MM.1S (cell line): ENCODE data around the gene PRKAR1B.

ENCODE experiments used
- DNase-seq: peaks from one replicate; pipeline ENCODE4 v3.0.0-alpha.2; 2015
- H2AFZ ChIP-seq: fragments of 300-600 bp; sonication (generic); 2 replicates; pipeline ENCODE4 v1.6.0; 2016; ENCODE audit warnings: antibody characterized with exemption, low read length
- H3F3A ChIP-seq: fragments of 300-600 bp; sonication (generic); 2 replicates; pipeline ENCODE4 v1.6.1; 2016; ENCODE audit warnings: mild to moderate bottlenecking, antibody characterized with exemption, low read length, moderate library complexity, mixed read lengths; ENCODE audit not compliant: insufficient read depth
- H3K27ac ChIP-seq: fragments of 300-600 bp; sonication (generic); 2 replicates; pipeline ENCODE4 v1.5.1; 2016; ENCODE audit warnings: mild to moderate bottlenecking, low read length
- H3K27me3 ChIP-seq: fragments of 300-600 bp; sonication (generic); replicated peaks from 2 replicates; pipeline ENCODE4 v1.6.0; 2016; ENCODE audit warnings: low read length; ENCODE audit not compliant: insufficient read depth
- H3K36me3 ChIP-seq: fragments of 300-600 bp; sonication (generic); replicated peaks from 2 replicates; pipeline ENCODE4 v1.6.1; 2016; ENCODE audit warnings: mild to moderate bottlenecking, low read length, mixed read lengths; ENCODE audit not compliant: insufficient read depth
- H3K4me1 ChIP-seq: fragments of 300-600 bp; sonication (generic); 2 replicates; pipeline ENCODE4 v1.6.1; 2016; ENCODE audit warnings: low read length, mixed read lengths
- H3K4me2 ChIP-seq: fragments of 300-600 bp; sonication (generic); 2 replicates; pipeline ENCODE4 v1.6.0; 2016; ENCODE audit warnings: low read depth, low read length
- H3K4me3 ChIP-seq: fragments of 300-600 bp; sonication (generic); 2 replicates; pipeline ENCODE4 v1.5.1; 2016; ENCODE audit warnings: low read length, mixed read lengths
- H3K79me2 ChIP-seq: fragments of 300-600 bp; sonication (generic); 2 replicates; pipeline ENCODE4 v1.6.1; 2016; ENCODE audit warnings: mixed run types, low read length, mixed read lengths
- H3K9ac ChIP-seq: fragments of 300-600 bp; sonication (generic); 2 replicates; pipeline ENCODE4 v1.6.1; 2016; ENCODE audit warnings: low read length, mixed read lengths
- H3K9me2 ChIP-seq: fragments of 300-600 bp; sonication (generic); replicated peaks from 2 replicates; pipeline ENCODE4 v1.6.1; 2016; ENCODE audit warnings: mild to moderate bottlenecking, low read length, mixed read lengths; ENCODE audit not compliant: insufficient read depth
- H3K9me3 ChIP-seq: fragments of 300-600 bp; sonication (generic); replicated peaks from 2 replicates; pipeline ENCODE4 v1.6.1; 2016; ENCODE audit warnings: mild to moderate bottlenecking, low read length, mixed read lengths; ENCODE audit not compliant: insufficient read depth
- H4K20me1 ChIP-seq: fragments of 300-600 bp; sonication (generic); 2 replicates; pipeline ENCODE4 v1.6.1; 2016; ENCODE audit warnings: mild to moderate bottlenecking, low read length, moderate library complexity, mixed read lengths; ENCODE audit not compliant: insufficient read depth
- CTCF ChIP-seq: fragments of 300-600 bp; sonication (generic); IDR thresholded peaks from 2 replicates; pipeline ENCODE4 v1.5.1; 2016; ENCODE audit warnings: antibody characterized with exemption, low read length, mixed read lengths
- EZH2 ChIP-seq: fragments of 300-600 bp; sonication (generic); optimal IDR thresholded peaks from 2 replicates; pipeline ENCODE3; 2017; ENCODE audit warnings: low read depth, mild to moderate bottlenecking, antibody characterized with exemption, low read length, mixed read lengths
- EZH2phosphoT487 ChIP-seq: fragments of 300-600 bp; sonication (generic); IDR thresholded peaks from 2 replicates; pipeline ENCODE4 v1.6.1; 2018; ENCODE audit warnings: antibody characterized with exemption, low read length

The PRKAR1B gene

GRCh38 chr7:727806-728460 lies 852 bp upstream of the PRKAR1B start:
- H3K27me3 ChIP-seq: no peaks in the 10 kb centered on the region
- H4K20me1 ChIP-seq: no peaks in the 10 kb centered on the region
- peak overlapping the region; percentile 40; the same call in 1 of the 2 replicates for H3K4me3 ChIP-seq
- no peak overlapping the region for H3K27ac ChIP-seq
- TF ChIP-seq EZH2phosphoT487 (no peak), CTCF (no peak), EZH2 (no peak)
- no peaks in the 10 kb centered on the region for H3F3A ChIP-seq
- peaks cover 9% of the 10 kb centered on the region; the same call in 1 of the 2 replicates for H3K36me3 ChIP-seq
- H2AFZ ChIP-seq: no peak overlapping the region
- peaks cover 11% of the 10 kb centered on the region for H3K4me1 ChIP-seq
- H3K4me2 ChIP-seq: peak overlapping the region; percentile 45; the same call in 1 of the 2 replicates
- peaks cover 55% of the 10 kb centered on the region for H3K79me2 ChIP-seq
- no peak for DNase-seq
- H3K9ac ChIP-seq: no peak overlapping the region
- no peaks in the 10 kb centered on the region for H3K9me3 ChIP-seq
- H3K9me2 ChIP-seq: no peaks in the 10 kb centered on the region

- DNase-seq: peak; percentile 6
- Histone ChIP-seq H3K4me2 (no peak overlapping the region), H2AFZ (no peak overlapping the region), H3K36me3 (peaks cover 9% of the 10 kb centered on the region; the same call in 1 of the 2 replicates), H3K9me3 (no peaks in the 10 kb centered on the region), H3K4me1 (peaks cover 11% of the 10 kb centered on the region), H3K4me3 (peak overlapping the region; percentile 67; the same call in 1 of the 2 replicates), H3K79me2 (peaks cover 44% of the 10 kb centered on the region), H4K20me1 (no peaks in the 10 kb centered on the region), H3K9ac (peak overlapping the region; percentile 63; the same call in 1 of the 2 replicates), H3K9me2 (no peaks in the 10 kb centered on the region), H3K27me3 (no peaks in the 10 kb centered on the region), H3K27ac (no peak overlapping the region), H3F3A (no peaks in the 10 kb centered on the region)
- no peak for TF ChIP-seq EZH2phosphoT487
- no peak for TF ChIP-seq EZH2
- no peak for TF ChIP-seq CTCF
Observed at GRCh38 chr7:726854-727103, 302 bp downstream of the PRKAR1B start.

- peaks cover 42% of the 10 kb centered on the region for H3K79me2 ChIP-seq
Observed at GRCh38 chr7:726084-726853, 812 bp downstream of the PRKAR1B start, which contains the start of gene DNAAF5. Gene DNAAF5 (plus strand): TSS chr7:726699. CDS start chr7:726721, 22 bp downstream.

More at GRCh38 chr7:726084-726853, 812 bp downstream of the PRKAR1B start, which contains the start of gene DNAAF5:
- peak within 1 kb of the TSS; percentile 67 for H3K4me3 ChIP-seq
- TF ChIP-seq EZH2phosphoT487 (no peak), CTCF (no peak), EZH2 (no peak)
- peaks cover 11% of the 10 kb centered on the region for H3K4me1 ChIP-seq
- H3K27me3 ChIP-seq: no peaks in the 10 kb centered on the region
- no peaks in the 10 kb centered on the region for H4K20me1 ChIP-seq
- H2AFZ ChIP-seq: peak within 1 kb of the TSS; percentile 91
- H3F3A ChIP-seq: no peaks in the 10 kb centered on the region
- peak; percentile 91 for DNase-seq
- H3K4me2 ChIP-seq: peak within 1 kb of the TSS; percentile 98
- peak within 1 kb of the TSS; percentile 35; the same call in 1 of the 2 replicates for H3K27ac ChIP-seq
- peak within 1 kb of the TSS; percentile 63 for H3K9ac ChIP-seq
- H3K9me3 ChIP-seq: no peaks in the 10 kb centered on the region
- peaks cover 9% of the 10 kb centered on the region; the same call in 1 of the 2 replicates for H3K36me3 ChIP-seq
- H3K9me2 ChIP-seq: no peaks in the 10 kb centered on the region
